Hematopoietic multipotent progenitor cell treated with erythropoietin and hydrocortisone succinate and interleukin-3 and kit ligand, for 4 days (in vitro differentiated cells): ENCODE results near the gene KLF15.

Source experiments
- DNase-seq: peaks from one replicate; pipeline ENCODE4 v3.0.0-alpha.2; 2015

KLF15 gene

GRCh38 chr3:126389112-126389793, 32.0 kb upstream of the KLF15 start:
- peak; percentile 93 for DNase-seq

GRCh38 chr3:126381966-126382365, 24.8 kb upstream of the KLF15 start:
- no peak for DNase-seq

DNA sequence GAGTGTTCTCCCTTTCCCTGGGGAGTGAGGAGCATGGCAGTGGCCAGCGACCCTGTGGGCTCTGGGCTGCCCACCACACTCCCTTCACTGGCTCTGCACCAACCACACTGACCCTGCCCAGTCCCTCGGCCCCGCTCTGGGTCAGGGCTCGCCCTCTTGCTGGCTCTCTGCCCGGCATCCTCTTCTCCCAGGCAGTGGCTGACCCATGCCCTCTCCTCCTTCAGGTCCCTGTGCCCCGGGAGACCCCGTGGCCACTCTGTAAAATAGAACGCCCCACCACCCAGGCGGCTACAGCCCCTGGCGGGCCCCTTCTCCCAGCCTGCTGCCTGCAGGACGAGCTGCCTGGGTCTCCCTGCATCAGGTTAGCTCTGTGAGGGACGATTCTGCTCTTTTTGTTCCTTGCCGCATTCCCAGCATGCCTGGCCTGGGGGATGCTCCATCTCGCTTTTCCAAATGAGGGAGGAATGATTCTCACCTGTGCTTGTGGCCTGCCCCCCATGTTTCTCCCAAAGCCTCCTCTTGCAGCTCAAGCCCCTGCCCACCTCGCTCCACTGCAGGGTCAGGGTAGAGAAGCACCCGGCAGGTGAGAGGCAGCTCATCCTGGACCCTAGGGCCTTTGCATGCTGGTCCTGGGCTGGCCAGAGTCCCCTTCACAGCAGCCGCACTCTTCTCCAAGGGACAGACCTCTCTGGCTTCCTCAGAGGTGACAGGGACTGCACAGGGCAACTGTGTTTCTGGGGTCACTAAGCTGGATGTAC, 23.0 kb upstream of the KLF15 start:
- DNase-seq, result no peak

DNA sequence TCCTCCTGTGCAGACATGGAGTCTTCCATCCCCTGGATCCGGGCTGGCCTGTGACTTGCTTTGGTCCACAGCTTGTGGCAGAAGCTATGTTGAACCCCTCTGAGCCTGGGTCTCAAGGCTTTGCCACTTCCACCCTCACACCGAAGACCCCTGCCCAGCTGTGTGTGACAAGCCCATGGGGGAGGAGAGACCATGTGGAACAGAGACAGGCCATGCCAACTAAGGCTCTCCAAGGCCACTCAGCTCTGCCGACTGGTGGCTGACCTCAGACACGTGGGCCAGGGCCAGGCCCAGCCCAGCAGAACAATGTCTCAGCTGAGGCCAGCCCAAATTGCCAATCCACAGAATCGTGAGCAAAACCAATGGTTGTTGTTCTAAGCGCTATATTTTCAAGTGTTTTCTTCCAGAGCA, 21.1 kb upstream of the KLF15 start:
- DNase-seq, result no peak

DNA sequence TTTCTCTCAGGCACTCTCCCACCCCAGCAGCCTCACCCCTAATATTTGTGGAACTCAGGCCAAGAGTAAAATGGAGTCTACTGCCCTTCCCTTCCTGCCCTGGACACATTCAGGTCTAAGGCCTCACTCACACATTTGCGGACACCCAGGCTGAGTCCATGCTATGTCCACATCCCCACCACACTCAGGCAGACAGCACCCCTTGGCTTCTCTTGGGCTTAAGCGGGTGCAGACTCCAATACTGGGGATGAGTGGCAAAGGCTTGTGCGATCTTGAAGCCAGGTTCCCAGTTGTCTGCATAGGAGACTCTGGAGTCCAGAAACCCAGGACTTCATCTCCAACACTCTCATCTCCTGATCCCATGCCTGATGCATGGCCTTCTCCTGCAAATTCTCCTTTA, 20.0 kb upstream of the KLF15 start:
- no peak for DNase-seq

GRCh38 chr3:126376444-126376843, 19.2 kb upstream of the KLF15 start:
- no peak for DNase-seq

DNA sequence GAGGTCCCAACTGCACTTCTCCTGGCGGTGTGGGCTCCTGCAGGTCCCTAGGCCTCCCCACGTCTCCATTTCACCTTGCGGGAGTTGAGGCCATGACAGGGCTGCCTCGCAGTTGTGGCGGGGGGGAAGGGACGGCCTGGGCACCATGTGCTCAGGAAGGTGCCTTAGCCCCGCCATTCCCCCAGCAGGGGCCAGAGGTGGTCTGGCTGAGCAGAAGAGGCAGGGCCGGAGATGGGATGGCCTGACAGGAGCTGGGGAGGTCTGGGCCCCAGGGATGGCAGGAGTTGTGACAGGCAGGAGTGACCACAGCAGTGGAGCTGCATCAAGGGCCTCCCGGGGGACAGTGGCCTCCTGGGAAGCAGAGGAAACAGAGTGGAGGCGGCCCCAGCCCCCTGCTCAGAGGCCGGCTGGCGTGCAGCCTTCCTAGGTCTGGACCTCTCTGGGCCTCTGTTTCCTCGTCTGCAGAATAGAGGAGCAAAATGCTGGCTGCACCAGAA, 18.7 kb upstream of the KLF15 start:
- no peak for DNase-seq

- DNase-seq, result no peak
Observed at GRCh38 chr3:126373682-126374601, 16.7 kb upstream of the KLF15 start.

DNA sequence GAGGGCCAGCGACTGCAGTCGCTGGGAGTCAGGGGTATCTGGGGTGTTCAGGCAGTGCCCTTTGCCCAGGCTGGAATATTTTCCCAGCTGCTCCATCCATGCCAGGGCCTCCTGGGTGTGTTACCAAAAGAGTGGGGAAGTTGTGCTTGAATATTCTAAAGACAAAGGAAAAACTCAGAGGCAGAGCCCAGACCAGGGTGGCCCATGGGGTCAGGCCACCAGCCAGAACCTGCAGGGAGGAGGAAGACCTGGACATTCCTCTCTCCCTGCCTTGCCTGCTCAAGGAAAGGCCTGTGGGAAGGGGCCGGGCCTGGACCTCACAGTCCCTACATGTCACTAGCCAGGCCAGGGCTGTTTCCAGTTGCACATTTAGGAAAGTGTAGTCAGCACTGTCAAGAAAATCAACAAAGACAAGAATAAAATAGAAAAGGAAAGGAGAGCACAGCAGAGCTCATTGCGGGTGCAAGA, 16.0 kb upstream of the KLF15 start:
- no peak for DNase-seq

GRCh38 chr3:126372413-126373145, 15.4 kb upstream of the KLF15 start:
- no peak for DNase-seq

DNA sequence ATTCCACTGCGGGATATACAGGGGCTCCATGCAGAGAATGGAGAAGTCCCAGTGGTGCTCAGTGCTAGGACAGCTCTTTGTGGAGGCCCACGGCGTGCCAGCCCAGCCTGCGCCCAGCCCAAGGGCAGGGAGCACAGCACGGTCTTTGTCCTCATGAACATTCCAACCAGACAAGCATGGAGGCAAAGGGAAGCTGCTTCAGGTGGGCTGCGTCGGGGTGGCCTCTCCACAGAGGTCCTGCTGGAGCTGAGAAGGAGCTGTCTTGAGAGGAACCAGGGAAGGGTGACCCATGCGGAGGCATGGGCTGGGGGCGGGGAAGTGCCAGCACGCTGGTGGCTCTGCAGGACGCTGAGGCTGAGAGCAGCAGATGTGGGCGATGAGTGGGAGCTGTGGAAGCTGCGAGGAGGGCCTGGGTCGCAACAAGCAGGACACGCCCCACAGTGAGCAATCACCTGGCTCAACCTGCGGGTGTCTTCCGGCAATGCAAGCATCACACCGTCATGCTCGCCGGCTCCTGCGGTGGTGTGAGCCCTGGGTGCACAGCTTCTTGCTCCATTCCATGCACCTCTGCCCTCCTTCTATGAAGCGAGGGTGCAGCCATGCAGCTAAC, 14.0 kb upstream of the KLF15 start:
- no peak for DNase-seq

- no peak for DNase-seq
Observed at GRCh38 chr3:126370606-126371005, 13.4 kb upstream of the KLF15 start.

DNA sequence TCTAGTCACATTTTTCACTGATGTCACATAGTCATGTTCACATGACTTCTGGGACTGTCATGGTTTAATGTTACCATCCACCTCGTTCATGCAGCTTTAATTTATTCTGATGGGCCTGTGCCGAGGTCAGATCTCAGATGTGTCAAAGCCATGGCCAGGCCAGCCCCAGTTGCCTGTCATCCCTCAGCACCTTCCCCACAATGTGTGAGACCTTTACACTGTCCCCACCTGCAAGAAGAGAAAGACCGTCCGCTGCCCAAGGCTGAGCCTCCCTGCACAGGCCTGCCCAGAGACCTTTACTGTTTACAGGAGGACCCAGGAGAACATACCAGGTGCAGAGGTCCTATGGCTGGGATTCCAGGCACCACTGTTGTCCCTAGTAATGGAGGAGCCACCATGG, 12.8 kb upstream of the KLF15 start:
- no peak for DNase-seq

DNA sequence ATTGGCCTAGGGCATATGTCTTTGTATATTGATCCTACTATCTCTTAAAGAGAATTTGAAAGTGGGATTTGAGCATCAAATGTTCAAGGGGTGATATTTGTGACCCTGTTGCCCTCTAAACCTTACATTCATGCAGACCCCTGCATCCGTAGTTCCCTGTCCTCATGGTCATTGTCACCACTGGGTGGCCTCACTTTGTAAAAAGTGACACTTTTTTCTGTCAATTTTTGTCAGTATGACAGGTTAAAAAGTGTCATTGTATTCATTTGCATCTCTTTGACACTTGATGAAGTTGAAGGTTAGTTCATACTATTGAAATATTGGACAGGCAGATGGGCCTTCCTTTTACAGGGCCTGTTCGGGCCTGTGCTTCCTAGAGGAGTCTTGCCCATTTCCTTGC, 12.3 kb upstream of the KLF15 start:
- DNase-seq, result no peak

DNA sequence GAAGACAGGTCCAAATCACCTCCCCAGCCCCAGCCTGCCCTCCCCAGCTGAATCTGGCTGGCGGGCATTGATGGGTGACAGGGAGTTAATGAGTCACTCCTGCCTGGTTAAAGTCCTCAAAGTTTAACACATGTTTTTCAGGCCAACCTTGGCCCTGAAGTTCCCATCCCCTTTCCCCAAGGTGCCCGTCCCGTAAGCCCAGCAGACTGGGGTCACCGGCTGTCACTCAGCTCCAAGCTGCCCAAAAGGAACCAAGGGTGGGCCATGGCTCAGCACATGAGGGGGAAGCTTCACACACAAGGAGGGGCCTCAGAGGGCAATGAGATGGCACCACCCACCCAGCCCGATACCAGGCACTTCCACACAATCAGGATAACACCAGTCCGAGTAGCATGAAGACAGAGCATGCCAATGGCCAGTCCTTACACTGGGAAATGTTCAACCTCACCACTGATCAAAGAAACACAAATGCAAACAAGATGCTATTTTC, 10.2 kb upstream of the KLF15 start:
- DNase-seq, result no peak

DNA sequence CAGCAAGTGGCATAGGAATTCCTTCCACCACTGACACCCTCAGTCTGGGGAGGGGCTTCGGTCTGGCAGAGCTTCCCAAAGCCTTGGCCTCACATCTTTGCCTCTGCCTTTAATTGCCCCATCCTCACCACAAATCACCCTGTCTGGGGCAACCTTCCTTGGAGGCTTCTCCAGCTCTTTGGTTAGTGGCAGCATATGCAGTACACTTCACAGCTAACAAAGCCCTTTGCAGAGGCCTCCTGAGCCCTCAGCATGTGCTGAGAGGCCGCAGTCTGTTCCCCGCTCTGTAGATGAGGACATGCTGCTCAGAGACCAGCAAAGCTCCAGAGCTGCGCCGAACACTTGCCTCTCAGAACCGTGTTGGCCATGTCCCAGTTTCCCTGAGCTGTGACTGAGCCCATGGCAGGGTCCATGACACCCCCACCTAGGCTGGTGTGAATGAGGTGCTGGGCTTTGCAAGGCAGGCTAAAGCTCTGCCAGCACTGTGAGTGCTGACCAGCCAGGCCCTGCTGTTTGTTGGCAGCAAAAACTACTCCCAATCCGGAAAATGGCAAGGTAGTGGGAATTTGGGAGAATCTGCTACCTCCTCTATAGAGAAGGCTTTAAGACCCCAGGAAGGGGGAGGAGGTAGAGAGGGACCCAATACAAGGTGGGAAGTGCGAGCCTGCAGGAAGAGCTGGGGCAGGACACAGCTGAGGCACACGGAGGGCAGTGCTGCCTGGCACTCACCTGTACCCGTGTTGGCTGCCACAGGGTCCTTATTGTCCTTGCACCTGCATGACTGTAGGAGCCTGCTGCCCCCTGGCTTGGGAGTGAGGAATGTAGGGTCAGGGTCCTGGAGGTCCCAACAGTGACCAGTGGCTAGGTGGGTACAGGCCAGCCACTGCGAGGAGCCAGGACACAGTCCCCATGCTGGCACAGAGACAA, 8.4 kb upstream of the KLF15 start:
- DNase-seq, result no peak

DNA sequence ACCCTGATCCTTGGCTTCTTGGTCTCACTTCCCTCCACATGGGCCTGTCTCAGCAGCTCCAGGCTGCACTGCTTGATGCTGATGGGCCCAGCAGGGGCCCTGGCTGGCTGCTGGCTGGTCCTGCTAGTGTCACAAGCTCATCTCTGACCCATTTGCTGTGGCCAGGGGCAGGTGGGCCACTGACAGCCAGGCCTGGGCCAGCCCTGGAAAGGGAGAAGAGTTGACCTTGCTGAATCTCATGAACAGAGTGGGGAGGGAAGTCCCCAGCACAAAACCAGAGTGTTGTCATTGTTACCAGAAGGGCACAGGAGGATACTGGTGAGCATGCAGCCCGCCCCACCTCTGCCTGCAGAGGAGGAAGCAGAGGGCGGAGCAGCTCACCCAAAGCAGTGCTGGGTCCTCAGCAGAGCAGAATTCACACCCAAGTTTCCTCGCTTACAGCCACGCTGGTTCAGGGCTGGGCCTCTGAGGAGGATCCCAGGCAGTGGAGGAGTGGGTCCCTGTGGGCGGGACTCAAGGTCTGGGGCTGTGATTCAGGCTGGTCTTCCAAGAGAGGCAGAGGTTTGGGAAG, 7.6 kb upstream of the KLF15 start:
- no peak for DNase-seq

GRCh38 chr3:126364130-126364695, 7.0 kb upstream of the KLF15 start:
- no peak for DNase-seq

- DNase-seq, result no peak
Observed at GRCh38 chr3:126361211-126361610, 4.0 kb upstream of the KLF15 start.

DNA sequence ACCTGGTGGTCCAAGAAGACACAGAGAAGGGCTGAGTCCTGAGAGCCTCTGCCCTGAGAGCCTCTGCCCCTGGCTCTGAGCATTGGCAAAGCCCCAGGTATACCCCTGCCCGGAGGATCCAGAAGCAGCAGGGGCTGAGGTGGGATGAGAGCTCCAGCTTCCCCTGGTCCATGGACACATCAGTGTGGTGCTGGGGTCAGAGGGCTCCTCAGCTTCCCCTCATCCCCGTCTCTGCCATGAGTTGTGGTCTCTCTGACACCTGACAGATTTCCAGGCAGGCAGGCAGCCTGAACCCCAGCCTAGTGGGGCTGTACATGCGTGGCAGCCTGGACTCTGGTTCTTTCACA, 3.5 kb upstream of the KLF15 start:
- DNase-seq, result no peak
